GM19025 (cell line): ENCODE measurements around the gene AXIN2.
"Not testable (repeated sequence)": the region's sequence is repeated elsewhere in the genome, so short reads cannot be mapped to it uniquely, and the experiment has no call there.

Experiments
- ATAC-seq: cut with Tn5 transposase; IDR thresholded peaks from one replicate; pipeline ENCODE4 v1.9.1; 2021; ENCODE audit warnings: mild to moderate bottlenecking, low read depth, moderate library complexity; ENCODE audit not compliant: unreplicated experiment

Gene AXIN2

DNA sequence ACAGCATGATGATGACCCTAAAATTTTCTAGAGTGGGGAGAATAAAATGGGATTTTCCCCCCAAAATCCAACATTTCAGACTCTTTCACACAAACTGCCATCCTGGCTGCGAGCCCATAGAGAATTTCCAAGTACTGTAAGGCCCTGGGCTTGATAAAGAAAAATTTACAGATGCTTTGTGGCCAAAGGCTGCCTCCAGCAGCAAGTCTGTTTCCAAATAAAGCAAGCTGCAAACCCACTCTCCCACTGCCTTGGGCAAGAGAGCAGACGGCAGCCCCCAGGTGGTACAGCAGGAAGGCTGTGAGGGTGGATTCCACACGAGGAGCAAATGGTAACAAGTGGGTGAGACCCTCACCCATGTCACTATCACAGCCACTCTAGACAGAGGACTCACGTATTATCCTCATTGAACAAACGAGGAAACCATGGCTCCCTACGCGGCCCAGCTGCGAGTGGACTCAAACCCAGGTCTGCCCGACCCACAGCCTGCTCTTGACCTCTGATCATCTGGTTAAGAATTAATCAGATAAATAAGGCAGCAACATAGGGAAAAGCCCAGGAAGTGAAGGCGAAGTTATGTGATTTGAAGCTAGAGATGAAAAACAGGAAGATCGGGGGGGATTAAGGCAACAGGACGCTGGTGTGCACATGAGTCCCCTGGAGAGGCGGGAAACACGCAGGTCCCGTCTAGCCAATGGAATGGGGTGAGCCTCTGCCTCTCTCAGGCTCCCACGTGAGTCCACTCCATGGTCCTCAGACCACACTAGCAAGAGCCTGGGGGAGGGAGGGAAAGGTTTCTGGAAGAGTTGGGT lies 37.4 kb downstream of the AXIN2 start:
- no peak for ATAC-seq

DNA sequence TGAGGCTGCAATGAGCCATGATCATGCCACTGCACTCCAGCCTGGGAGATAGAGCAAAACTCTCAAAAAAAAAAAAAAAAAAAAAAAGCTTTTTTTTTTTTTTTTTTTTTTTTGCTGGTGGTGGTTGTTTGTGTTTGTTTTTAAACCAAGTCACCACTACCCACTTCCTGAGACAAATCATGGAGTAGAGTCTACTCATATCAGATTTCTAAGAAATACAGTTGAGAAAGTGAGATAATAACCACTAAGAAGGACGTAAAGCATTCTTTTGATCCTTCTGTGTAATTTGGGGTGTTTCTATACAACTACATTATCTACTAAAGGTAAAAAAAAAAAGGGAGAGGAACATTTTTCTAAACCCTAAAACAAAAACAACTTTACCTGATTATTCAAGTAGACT lies 38.0 kb downstream of the AXIN2 start:
- ATAC-seq, result no peak

DNA sequence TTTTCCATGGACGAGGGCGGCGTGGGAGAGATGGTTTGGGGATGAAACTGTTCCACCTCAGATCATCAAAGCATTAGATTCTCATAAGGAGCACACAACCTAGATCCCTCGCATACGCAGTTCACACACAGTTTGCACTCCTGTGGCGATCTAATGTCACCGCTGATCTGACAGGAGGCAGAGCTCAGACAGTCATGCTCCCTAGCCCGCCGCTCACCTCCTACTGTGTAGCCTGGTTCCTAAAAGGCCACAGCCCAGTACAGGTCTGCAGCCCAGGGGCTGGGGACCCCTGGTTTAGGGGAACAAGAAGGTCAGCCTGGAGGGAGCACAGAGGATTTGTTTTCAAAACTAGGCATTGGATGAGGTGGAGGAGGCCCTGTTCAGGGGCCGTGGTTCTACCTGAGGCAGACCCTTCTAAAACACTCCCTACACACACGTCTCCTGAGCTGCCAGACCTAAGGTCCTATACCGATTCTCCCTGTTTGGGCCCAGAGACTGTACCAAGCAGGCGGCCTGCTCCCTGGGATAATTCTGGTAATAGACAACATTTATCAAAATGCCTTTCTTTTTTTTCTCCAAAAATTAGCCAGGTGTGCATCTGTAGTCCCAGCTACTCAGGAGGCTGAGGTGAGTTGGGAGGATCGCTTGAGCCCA lies 38.6 kb downstream of the AXIN2 start:
- no peak for ATAC-seq

DNA sequence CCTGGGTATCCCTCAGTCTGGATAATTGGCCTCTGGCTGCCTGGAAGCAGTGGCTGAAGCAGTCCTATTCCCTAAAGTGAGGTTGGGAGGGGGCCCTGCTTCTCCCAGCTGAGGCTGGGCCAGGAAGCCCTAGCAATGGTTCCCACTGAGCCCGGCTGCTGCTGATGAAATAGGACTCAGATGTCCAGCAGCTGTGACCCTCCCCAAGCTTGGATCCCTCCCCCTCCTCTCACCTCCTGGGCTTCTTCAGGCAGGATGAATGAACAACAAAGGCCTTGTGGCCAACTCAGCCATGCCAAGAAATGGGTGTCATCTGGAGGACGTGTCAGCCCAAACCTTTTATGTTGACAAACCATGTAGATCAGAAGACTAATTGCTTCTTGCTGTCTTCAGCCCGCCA lies 42.0 kb downstream of the AXIN2 start:
- ATAC-seq, result no peak

DNA sequence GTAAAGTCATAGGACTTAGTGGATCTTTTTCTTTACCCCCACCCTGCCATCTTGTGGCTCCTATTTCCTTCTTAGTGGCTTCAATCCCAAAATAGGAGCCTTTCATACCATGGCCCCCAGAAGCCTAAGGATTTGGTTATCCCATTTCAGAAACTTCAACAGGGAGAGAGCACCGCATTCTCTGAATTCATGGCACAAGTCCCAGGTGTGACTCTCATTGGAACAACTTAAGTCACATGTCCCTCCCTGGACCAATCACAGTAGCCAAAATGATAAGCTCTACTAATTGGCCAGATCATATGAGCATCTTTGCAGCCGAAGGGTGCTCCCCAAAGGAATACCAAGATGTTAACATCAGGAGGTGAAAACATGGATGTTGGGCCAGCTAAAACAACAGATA lies 43.2 kb downstream of the AXIN2 start:
- ATAC-seq, result no peak

DNA sequence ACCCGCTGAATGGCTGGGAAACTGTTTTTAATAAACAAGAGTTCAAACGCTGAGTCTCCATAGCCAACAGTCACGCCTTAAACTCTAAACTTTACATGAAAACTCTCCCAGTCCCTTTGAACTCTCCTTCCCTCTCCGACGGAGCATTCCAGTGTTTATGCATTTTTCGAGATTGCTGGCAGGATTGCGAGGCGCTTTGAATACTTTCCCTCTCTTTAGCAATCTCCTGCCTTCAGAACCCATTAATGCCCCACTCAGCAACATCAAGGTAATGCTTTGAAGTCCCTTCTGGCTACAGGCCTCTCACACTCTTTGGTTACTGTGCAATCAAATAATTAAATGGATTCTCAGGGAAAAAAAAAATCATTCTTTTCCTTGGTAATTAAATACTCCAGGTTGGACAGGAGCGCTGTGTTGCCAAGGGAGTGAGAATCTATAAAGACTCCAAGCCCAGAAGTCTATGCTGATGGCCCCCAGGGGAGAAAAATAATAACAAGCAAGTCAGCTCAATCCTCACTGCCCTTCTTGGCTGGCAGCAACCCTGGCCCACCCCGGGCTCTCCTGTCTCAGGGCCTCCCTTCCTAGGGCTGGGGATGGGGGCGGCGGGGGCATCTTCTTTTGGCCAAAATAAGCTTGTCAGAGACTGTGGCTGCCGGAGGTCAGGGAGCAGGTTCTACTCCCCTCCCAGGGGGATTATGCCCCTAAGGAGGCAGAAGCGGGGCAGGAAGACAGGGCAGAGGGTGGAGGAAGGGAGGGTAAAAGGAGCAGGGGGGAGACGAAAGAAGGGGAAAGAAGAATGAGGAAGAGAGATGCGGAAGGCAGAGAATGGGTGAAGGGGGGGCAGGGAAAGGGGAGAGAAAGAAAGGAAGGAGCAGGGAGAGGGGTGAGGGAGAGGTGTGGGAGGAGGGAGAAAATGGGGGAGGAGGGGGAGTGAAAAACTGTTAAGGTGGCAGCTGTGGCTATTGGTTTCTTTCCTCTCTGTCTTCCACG lies 45.2 kb downstream of the AXIN2 start:
- no peak for ATAC-seq

DNA sequence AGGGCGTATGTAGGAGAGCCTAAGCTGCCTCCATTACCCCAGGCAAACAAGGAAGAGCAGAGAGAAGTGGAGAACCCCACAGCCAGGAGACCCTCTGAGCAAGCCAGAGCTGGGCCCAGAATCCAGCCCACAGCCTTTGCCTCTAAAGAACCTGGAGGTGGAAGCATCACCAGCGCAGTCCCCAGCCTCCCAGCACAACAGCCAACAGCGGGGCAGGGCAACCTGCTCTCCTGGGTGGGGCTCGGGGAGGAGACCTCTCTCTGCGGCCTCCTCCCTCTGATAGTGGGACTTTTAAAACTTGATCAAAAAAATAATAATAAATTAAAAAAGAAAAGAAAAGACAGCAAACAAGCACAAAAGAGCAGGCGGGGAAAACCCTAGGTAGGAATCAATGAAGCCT lies 45.9 kb downstream of the AXIN2 start:
- ATAC-seq, result no peak

DNA sequence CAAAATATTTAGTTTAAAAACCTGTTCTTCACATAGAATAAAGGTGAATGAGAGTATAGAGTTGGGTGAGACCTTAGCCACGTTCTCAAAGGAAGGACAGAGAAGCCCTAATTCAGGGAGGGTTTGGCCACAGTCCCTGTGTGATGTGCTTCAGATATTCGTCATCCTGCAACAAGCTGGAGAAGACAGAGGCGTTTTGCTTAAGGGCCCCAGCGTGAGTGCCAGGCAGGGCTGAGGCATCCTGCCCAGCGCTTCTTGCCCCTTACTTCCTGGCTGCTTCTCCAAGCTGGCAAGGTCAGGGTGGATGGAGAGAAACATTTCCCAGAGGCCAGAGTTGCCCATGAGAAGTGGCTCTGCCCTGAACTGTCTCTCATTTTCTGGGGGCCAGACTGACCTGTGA lies 46.9 kb downstream of the AXIN2 start:
- no peak for ATAC-seq

DNA sequence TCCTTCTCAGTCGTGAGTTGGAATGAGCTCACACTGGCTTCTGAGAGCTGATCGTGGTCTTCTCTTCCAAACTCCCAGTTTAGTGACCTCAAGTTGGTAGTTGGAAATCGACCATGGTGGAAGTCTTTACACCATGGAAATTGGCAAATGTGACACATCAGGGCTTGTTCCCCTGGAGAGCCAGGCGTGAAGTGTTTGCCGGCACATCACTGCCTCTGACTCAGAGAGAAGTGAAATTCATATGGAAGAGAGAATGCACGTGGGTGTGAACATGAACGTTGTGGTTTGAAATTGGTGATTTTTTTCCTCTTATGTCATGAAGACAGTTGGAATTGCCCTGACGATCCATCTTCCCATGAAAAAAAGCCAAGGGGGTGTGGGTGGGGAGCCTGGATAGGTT lies 47.4 kb downstream of the AXIN2 start:
- ATAC-seq, result no peak

DNA sequence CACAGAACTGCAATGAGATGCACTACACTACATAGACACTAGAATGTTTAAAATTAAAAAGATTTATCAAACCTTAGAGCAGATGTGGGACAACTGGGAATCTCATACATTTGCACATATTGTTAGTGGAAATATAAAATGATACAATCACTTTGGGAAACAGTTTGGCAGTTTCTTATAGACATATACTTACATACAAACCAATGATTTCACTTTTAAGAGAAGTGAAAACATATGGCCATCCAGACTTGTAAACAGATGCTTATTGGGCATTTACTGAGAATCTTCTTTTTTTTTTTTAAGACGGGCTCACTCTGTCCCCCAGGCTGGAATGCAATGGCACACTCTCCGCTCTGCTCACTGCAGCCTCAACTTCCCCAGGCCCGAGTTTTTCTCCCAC lies 50.1 kb downstream of the AXIN2 start:
- ATAC-seq, result no peak

DNA sequence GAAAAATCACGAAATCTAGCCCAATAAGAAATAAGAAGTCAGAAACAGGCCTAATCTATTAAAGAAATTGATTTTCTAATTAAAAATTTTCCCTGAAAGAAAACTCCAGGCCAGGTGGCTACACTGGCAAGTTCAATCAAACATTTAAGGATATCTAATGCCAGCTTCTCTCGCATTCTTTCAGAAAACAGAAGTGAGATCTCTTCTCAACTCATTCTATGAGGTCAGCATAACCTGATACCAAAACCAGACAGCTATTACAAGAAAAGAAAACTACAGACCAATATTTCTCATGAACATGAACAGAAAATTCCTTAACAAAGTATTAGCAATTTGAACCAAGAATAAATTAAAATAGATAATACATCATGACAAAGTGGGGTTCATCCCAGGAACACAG lies 52.4 kb downstream of the AXIN2 start:
- ATAC-seq, result no peak

DNA sequence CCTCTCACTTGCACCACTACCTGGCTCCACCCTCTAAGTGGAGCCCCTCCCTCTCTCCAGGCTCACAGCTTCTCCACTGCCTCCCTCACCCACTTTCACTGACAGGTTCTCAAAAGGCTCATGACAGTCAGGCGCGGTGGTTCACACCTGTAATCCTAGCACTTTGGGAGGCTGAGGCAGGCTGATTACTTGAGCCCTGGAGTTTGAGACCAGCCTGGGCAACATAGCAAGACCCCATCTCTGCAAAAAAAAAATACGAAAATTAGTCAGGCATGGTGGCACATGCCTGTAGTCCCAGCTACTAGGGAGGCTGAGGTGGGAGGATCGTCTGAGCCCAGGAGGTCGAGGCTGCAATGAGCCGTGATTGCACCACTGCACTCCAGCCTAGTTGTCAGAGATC lies 56.8 kb downstream of the AXIN2 start:
- not testable (repeated sequence) for ATAC-seq

DNA sequence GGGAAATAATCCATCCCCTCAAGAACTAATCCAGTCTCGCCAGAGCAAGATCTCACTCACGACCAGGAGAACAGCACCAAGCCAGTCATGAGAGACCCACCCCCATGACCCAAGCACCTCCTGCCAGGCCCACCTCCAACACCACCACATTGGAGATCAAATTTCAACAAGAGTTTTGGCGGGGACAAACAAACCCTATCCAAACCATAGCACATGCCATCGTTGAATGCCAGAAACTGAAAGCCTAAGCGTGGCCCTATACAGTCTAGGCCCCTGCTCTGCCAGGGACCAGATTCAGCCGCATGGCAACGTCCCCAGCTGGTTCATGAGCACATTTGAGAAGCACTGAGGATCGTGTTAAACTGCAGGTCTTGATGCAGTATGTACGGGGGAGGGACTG lies 57.3 kb downstream of the AXIN2 start:
- no peak for ATAC-seq

DNA sequence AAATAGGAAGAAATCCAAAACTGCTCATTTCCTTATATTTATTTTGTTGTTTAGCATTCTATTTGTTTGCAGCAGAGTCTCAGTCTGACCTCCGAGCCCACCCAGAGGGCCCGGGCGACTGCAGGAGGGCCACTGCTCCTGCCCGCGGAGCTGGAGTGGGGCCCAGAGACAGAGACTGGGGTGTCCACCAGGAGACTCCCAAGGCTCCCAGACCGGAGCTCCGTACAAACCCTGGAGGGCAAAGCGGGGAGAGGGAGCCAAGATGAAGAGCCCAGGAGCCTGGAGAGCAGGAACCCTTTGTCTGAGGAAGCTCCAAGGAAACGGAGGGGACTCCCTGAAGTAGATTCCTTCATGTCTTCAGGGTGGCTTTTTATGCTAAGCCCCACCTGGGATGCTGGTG lies 57.9 kb downstream of the AXIN2 start:
- ATAC-seq, result no peak

DNA sequence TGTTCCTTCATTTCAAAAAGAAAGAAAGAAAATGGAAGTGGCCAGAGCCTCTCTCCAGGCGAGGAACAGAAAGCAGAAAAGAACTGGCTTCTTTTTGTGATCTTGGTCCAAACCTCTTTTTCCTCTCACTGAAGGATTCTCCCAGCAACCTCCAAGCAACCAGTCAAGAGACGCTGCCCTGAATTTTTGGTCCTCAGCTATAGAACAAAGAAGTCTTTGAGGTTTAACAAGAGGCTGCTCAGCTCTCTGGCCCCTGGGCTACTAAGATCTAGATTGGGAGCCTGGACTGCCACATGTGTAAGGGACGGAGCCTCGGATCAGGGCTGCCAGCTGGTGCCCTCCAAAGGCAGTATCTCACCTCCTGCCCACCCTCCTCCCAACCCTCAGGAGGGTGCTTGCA lies 62.6 kb downstream of the AXIN2 start:
- no peak for ATAC-seq

DNA sequence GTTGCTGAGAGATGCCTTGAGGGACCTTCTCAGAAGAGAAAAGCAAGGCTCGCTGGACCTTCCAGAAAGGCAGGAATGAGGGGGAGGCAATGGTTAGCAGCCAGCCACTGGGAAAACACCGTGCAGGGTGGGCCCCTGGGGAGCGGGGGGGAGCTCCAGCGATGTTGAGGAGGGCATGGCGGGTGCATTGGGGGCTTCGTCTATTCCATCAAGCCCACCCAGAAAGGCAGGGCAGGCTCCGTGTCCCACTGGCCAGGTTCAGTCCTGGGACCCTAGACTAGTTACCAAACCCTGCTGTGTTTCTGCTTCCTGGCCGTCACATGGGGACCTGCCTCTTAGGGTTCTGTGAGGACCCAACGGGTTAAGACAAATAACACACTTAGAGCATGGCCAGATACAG lies 64.6 kb downstream of the AXIN2 start:
- ATAC-seq, result no peak

DNA sequence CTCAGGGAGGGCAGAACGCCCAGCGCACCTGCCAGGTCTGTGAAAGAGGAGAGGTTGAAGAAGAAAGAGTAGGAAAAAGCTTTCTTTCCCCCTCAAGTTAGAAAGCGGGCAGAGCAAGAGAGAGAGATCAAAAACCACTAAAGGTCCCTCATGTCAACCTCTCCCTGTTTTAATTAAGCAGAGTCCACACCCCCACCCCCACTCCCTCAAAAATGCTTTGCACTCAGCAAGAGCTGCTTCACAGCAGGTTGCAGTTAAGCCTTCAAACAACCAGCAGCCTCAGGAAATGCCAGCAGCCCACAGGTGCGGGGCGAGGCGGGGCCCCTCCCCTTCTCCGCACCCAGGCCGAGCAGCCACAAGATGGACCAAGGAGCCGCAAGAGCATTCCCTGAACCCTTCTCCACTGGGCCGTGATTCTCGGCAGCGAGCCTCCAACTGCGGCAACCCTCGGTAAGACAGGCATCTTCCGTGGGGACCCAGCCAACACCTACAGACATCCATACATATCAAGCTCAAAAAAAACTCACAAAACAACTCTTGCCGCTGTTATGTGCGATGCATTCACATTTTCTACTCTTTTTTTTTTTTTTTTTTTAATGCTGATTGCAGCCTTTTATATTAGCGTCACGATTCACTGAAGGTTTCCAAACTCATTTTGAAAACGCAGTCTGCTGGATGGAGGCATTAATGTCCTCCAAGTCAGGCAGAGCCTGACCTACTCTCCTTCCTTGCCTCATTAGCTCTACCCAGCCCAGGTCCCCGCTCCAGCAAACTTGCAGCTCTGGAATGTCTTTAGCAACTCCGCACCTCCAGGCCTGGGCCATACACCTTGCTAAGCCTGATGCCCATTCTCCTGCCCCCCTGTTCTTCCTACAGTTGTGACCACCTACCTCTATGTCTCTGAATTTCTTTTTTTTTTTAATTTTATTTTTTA lies 66.1 kb downstream of the AXIN2 start:
- ATAC-seq, result no peak

DNA sequence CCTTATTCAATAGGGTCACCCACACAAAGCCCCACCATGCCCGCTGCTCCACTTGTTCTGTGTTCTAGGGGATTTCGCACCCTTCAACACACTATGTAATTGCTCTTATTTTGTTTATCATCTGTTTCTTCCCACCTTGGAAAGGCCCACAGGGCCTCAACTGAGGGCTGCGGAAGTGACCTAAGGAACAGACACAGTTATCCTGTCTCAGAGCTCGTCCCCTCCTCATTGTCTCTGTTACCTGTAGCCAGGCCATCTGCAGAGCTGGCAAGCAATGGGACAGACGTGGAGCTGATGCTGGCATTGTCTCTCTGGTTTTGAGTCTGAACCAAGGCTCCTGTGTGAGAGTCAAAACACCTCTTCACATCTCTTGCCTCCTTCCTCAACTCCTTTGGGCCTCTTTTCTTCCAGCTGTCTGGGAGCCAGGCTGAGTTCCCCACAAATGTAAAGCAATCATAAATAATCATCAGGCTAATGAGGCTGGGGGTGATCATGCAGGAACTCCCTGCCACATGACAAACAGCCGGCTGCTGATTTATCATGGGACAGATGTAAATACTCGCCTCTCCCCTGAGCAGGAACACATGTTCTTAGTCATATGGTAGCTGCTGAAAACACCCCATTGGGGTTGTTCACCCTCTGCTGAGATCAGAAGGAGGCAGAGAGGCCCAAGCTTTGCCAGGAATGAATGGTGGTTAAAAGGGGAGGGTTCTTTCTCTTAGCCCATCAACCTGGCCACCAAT lies 71.9 kb downstream of the AXIN2 start:
- no peak for ATAC-seq

DNA sequence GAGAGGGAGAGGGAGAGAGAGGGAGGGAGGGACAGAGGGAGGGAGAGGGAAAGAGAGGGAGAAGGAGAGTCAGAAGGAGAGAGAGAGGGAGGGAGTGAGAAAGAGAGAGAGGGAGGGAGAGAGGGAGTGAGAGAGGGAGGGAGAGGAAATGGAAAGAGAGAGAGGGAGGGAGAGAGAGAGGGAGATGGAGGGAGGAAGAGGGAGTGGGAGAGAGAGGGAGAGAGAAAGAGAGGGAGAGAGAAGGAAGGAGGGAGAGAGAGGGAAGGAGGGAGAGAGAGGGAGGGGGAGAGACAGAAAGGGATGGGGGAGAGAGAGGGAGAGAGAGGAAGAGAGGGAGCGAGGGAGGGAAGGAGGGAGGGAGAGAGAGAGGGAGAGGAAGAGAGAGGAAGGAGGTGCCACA lies 72.8 kb downstream of the AXIN2 start:
- ATAC-seq, result no peak
